ENCODE data around the gene ZNF433.
"Not testable (repeated sequence)": the region's sequence is repeated elsewhere in the genome, so short reads cannot be mapped to it uniquely, and the experiment has no call there.

The ZNF433 gene

DNA sequence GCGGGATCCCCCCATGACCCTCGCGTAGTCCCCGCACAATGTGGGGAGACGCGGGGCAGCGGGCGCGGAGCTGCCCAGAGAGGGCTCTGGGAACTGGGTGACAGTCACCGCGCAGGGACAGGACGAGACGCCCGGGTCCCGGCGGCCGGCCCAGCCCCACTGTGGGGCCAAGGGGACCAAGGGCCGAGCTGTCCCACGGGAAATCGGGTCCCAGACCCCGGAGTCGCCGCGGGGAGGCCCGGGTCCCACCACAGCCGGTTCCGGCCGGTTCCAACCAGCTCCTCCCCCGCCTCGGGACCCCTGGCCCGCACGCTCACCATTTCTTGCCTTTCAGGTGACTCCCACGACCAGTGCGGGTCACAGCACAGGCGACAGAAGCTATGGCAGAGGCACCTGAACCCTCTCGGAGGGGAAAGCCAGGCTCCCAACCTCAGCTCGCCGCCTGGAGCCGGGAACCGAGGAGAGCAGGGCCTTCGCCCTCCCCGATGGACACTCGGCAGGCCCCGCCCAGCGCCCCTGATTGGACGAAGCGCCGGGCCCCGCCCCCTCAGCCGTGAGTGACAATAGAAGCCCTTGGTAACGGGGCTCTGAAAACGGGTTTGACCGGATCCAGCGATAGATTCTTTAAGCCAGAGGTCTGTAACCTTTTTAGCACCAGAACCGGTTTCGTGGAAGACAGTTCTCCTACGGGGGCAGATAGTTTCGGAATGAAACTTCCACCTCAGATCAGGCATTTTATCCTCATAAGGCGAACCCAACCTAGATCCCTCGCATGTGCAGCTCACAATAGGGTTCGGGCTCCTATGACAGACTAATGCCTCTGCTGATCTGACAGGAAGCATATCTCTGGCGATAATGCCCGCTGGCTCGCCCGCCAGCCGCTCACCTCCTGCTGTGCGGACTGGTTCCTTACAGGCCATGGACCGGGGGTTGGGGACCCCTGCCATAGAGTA is at the start of gene ZNF433:
Gene ZNF433, minus strand, starts transcription at position 460 of the 953 bp plus-strand sequence. Its CDS starts 140 bp downstream, at position 320.
- DNase-seq: peak; percentile 64

DNA sequence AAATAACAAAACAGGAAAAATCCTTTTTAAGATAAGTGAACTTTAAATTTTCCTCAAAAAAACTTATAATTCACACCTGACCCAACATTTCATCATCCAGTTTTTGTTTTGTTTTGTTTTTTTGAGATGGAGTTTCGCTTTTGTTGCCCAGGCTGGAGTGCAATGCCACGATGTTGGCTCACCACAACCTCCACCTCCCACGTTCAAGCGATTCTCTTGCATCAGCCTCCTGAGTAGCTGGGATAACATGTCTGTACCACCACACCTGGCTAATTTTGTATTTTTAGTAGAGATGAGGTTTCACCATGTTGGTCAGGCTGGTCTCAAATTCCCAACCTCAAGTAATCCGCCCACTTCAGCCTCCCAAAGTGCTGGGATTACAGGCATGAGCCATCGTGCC is 47.9 kb upstream of the ZNF433 start:
- not testable (repeated sequence) for DNase-seq

DNA sequence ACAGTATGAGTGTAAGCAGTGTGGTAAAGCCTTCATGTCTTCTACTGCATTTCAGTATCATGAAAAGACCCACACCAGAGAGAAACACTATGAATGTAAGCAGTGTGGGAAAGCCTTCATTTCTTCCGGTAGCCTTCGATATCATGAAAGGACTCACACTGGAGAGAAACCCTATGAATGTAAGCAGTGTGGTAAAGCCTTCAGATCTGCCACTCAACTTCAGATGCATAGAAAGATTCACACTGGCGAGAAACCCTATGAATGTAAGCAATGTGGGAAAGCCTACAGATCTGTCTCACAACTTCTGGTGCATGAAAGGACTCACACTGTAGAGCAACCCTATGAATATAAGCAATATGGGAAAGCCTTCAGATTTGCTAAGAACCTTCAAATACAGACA is 41.9 kb upstream of the ZNF433 start:
- no peak for DNase-seq

DNA sequence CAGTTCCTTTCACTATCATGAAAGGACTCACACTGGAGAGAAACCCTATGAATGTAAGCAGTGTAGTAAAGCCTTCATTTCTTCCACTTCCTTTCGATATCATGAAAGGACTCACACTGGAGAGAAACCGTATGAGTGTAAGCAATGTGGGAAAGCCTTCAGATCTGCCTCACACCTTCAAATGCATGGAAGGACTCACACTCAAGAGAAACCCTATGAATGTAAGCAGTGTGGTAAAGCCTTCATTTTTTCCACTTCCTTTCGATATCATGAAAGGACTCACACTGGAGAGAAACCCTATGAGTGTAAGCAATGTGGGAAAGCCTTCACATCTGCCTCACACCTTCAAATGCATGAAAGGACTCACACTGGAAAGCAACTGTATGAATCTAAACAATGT is 40.9 kb upstream of the ZNF433 start:
- not testable (repeated sequence) for DNase-seq

DNA sequence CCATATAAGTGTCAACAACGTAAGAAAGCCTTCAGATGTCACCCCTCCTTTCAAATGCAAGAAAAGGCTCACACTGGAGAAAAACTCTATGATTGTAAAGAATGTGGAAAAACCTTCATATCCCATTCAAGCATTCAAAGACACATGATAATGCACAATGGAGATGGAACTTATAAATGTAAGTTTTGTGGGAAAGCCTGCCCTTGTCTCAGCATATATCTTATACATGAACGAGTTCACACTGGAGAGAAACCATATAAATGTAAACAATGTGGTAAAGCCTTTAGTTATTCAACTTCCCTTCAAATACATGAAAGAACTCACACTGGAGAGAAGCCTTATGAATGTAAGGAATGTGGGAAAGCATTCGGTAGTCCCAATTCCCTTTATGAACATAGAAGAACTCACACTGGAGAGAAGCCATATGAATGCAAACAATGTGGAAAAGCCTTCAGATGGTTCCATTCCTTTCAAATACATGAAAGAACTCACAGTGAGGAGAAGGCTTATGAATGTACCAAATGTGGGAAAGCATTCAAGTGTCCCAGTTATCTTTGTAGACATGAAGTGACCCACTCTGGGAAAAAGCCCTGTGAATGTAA is 40.2 kb upstream of the ZNF433 start:
- no peak for DNase-seq

DNA sequence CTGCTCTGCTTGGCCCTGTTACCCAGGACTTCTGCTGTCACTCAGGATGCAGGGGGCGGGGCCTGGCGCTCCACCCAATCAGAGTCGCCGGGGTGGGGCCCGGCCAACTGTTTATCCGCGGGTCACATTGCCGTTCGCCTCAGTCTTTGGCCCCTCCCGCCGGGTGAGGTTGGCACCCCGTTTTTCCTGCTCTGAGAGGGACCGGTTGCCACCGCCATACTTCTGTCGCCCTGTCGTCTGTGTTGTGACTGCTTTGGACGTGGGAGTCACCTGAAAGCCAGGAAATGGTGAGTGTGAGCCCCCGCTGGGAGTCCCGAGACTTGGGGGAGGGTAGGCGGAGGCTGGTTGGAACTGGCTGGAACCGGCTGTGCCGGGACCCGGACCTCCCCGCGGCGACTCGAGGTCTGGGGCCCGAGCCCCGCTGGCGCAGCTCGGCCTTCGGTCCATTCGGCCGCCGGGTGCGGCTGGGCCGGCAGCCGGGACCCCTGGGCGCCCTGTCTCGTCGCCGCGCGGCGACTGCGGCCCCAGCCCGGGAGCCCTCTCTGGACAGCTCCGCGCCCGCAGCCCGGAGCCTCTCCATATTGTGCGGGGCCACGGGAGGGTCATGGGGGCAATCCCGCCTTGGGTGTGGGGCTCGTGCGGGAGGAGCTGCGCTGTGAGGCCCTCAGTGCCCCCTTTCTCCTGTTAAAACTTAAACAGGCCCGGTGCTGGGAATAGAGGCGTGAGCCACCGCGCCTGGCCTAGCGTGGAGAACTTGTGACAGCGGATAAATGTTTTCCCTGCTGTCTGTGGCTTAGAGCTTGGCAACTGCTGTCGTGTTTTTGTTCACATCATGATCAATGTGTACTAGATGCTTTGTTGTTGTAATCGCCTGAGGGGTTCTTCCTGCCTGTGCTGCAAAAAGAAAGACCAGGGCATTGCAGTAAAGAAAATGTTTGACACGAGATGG is 29.4 kb upstream of the ZNF433 start, which contains the start of gene ZNF844:
Gene ZNF844, plus strand, starts transcription at position 142 of the 949 bp plus-strand sequence. Its CDS starts 143 bp downstream, at position 285.
- peak; percentile 80 for DNase-seq

DNA sequence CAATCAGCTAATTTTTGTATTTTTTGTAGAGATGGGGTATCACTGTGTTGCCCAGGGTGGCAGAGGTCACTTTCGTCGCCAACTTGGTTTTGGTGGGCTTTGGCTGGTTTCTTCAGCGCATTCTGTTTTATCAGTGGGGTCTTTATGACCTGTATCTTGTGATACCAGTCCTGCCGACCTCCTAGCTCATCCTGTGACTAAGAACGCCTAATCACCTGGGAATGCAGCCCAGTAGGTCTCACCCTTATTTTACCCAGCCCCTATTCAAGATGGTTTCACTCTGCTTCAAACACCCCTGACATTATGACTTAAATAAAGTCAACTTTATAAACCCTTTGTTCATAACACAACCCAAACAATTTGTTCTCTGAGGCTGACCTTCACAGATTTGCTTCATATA is 20.3 kb upstream of the ZNF433 start:
- DNase-seq: no peak

DNA sequence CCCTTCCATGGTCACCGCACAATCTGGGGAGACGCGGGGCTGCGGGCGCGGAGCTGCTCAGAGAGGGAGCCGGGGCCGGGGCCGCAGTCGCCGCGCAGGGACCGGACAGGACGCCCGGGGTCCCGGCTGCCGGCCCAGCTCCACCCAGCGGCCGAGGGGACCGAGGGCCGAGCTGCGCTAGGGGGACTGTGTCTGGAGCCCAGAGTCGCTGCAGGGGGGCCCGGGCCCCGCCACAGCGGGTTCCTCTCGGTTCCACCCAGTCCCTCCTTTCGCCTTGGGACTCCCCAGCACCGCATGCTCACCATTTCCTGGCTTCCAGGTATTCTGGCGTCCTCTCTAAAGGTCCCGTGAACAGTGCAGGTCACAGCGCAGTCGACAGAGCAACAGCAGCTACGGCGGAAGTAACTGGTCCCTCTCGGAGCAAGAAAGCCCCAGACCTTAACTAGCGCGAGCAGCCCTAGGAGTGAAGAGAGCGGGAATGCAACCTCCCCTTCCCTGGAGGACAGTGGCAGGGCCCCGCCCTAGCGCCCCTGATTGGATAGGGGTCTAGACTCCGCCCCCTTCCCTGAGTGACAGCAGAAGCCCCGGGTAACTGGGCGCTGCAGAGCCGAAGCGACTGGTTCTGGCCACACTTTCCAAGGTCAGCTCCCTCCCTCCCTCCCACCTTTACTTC is 17.2 kb upstream of the ZNF433 start, which contains the start of gene ZNF878:
Gene ZNF878, minus strand, starts transcription at position 465 of the 673 bp plus-strand sequence. Its CDS starts 160 bp downstream, at position 305.
- peak; percentile 57 for DNase-seq

DNA sequence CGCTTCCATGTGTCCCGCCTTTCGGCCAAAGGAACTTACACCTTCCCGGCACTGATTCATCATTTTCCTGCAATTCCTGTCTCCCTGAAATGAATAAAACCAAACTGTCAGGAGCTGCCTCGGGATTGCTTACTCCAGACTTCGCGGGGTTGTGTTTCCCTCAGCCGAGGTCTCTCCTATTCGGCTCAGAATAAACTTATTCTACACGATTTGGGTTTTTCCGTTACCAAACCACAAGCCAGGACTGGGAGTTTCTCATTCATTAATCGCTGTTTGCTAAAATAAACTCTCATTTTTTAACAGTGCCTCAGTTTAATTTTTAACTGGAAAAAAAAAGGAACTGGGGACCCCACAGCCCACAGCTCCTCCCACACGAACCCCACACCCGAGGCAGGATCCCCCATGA is 16.6 kb upstream of the ZNF433 start:
- DNase-seq: no peak

DNA sequence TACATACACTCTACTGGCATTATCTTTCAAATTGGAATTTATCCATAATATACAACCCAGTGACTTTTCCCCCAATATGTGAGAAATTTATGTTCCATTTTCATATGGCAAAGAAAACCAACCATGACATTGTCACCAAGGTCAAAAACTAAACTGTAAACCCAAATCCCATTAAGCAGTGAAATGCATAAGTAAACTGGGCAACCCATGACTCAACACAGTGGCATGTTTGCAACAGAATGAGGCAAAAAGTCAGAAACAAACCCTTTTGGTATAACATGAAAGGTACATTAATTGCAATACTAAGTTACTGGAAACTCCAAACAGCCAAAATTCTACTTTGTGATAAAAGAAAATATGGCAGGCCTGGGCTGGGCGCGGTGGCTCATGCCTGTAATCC is 12.4 kb upstream of the ZNF433 start:
- no peak for DNase-seq

DNA sequence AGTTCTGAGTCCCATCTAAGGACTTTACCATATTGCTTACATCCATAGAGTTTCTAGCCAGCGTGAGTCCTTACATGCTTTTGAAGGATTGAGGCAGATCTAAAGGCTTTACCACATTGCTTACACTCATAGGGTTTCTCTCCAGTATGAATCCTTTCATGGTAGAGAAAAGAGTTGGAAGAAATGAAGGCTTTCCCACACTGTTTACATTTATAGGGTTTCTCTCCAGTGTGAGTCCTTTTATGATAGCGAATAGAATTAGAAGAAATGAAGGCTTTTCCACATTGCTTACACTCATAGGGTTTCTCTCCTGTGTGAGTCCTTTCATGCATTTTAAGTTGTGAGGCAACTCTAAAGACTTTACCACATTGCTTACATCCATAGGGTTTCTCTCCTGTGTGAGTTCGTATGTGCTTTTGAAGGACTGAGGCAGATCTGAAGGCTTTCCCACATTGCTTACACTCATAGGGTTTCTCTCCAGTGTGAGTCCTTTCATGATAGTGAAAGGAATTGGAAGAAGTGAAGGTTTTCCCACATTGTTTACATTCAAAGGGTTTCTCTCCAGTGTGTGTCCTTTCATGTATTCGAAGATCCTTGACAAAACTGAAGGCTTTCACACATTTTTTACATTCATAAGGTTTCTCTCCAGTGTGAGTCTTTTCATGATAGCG is 8.4 kb upstream of the ZNF433 start:
- DNase-seq: no peak

DNA sequence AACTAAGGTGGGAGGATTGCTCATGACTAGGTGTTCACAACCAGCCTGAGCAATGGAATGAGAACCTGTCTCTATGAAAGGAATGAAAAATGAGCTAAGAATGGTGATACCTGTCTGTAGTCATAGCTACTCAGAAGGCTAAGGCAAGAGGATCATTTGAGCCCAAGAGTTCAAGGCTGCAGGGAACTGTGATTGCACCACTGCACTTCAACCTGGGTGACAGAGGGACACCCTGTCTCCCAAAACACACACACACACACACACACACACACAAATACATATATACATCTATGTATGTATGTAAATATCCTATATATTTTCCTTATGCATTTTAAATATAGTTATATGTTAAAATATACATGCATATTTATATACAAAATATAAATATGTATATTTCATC is 7.4 kb upstream of the ZNF433 start:
- no peak for DNase-seq

DNA sequence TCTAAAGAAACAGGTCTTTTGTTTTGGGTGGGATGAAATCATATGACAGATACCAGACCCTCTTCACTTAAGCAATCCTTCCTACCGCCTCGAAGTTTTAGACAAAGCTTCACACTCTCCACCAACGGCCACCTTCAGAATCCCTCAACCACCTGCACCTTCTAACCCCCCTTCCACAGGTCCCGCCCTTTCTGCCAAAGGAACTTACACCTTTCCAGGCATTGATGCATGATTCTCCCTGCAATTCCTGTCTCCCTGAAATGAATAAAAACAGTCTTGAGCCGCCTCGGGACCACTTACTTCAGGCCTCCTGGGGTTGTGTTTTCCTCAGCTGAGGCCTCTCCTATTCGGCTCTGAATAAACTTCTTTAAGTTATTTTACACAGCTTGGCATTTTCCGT is 859 bp downstream of the ZNF433 start:
- DNase-seq: no peak

DNA sequence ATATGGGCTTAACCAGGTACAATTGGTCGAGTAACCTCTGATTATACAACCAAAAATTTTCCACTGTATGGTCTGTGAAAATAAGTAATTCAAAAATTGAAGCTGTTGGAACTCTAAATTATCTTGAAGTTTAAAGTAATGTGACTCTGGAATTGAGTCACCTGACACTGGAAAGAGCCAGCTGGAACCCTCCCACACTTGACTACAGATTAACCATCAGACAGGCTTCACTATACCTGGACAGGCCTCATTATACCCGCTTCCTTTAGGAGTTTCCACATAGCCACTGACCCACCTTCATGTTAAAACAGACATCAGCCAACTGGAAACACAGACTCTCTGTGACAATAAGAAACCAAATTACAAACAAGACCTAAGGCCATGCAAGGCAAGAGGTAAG is 1.3 kb downstream of the ZNF433 start:
- DNase-seq: no peak

DNA sequence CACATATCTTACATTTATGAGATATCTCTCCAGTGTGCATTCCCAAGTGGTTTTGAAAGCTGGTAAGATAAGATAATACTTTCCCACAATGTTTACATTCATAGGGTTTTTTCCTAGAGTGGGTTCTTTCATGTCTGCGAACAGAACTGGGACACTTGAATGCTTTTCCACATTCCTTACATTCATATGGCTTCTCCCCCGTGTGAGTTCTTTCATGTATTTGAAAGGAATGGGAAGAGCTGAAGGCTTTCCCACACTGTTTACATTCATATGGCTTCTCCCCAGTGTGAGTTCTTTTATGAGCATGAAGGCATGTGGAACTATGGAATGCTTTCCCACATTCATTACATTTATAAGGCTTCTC is 19.7 kb downstream of the ZNF433 start:
- DNase-seq: no peak

DNA sequence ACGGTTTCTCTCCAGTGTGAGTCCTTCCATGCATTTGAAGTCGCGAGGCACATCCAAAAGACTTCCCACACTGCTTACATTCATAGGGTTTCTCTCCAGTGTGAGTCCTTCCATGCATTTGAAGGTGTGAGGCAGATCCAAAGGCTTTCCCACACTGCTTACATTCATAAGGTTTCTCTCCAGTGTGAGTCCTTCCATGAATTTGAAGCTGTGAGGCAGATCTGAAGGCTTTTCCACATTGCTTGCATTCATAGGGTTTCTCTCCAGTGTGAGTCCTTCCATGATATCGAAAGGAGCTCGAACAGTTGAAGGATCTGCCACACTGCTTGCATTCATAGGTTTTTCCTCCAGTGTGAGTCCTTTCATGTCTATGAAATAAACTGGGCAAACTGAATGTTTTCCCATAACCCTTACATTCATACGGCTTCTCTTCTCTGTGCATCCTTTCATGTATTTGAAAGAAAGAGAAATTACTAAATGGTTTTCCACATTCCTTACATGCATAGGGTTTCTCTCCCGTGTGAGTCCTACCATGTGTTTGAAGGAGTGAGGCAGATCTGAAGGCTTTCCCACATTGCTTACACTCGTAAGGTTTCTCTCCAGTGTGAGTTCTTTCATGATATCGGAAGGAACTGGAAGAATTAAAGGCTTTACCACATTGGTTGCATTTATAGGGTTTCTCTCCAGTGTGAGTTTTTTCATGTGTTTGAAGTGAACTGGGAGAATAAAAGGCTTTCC is 20.3 kb downstream of the ZNF433 start:
- no peak for DNase-seq

DNA sequence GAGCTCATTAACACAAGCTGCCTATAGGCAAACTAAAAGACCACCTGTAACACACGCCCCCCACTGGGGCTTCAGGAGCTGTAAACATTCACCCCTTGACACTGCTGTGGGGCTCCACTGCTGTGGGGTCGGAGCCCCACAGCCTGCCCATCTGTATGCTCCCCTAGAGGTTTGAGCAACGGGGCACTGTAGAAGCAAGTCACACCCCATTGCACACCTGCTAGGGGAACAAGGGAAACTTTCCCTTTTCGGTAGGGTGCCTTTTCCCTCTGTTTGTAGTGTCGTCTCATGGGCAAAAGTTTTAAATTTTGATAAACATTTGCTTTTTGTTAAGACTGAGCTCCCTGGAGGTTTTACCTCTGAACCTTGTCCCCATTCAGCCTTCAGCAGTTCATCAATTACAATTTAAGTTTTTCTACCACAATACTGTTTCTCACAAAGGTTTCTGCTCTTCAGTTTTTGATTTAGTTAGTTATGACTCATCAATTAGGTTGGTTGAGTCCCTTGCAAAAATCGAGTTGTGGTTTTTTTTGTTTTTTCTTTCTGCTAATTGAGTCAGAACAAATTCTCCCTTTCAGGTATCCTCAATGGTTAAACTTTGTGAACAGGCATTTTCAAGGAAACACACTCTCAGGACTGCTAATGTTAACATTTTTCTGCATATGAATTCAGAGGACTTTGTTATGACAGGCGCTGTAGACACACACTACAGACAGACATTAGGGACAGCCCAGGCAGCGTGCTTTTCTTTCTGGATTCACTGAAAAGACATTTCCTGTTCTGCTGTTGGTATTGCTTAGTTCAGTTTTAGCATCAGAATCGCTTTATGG is 35.1 kb downstream of the ZNF433 start:
- no peak for DNase-seq

DNA sequence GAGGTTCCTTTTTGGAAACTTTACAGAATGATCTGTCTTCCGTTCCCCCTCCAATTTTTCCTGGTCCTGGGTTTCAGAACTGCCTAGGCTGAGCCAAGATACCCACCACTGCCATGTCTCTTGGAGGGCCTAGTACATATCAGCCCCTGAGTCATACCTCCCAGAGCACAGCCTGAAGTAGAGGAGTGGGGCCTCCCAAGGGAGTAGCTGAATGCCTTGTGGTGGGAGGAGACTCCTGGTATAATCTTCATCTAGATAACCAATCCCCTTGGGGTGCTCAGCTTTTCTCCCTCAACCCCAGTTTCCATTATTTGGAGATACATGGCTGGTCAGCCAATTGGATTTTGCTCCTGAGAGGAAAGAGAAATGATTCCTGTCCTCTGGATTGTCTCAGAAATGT is 40.3 kb downstream of the ZNF433 start:
- no peak for DNase-seq

DNA sequence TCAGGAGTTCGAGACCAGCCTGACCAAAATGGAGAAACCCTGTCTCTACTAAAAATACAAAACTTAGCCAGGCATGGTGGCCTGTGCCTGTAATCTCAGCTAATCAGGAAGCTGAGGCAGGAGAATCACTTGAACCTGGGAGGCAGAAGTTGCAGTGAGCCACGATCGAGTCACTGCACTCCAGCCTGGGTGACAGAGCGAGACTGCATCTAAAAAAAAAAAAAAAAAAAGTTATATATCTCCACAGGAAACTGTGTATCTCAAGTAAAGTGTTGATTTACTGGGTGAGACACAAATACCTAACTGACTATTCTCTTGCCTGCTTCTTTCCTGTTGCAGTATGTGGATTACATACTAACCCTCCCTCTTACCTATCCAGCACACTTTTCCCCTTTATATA is 43.6 kb downstream of the ZNF433 start:
- not testable (repeated sequence) for DNase-seq

DNA sequence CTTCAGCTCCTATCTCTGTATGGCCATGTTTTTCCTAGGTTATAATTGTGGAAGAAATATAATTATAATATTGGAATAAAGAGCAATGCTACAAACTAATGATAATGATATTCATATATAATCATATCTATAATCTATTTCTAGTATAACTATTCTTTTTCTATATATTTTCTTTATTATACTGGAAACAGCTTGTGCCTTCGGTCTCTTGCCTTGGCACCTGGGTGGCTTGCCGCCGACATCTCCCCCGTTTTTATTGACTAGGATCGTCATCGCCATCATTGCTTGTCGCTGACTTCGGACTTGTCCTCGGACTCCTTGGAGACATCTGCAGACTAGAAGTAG is 46.4 kb downstream of the ZNF433 start:
- DNase-seq: no peak

All from CD4-positive, alpha-beta T cell treated with Interleukin-21 for 1 hour (primary cell).